Thoracic aorta (tissue), 2 donors: ENCODE measurements around the gene C3orf49. TPM values are rescaled to one million over a fixed set of nuclear protein-coding genes. Genes with fewer than 3 reads are reported as not detected.

Experiments
- ATAC-seq: fragments of 150-250 bp; one replicate; pipeline ENCODE4 v1.8.0; 2017; ENCODE audit warnings: low read depth; ENCODE audit not compliant: insufficient number of reproducible peaks, low FRiP score
- DNase-seq: peaks from one replicate; pipeline ENCODE4 v3.0.0-alpha.2; 2020; ENCODE audit warnings: low spot score
- H3K27ac ChIP-seq, 2 donors: fragments of 200-600 bp; sonication (generic); 1 replicate in 1 of 2; 2 replicates in 1 of 2; pipeline ENCODE4 v1.5.1; 2016; ENCODE audit warnings: mild to moderate bottlenecking in 2 of 2, moderate library complexity in 2 of 2
- H3K27me3 ChIP-seq: fragments of 200-600 bp; sonication (generic); replicated peaks from 2 replicates; pipeline ENCODE4 v1.6.0; 2016; ENCODE audit warnings: mild to moderate bottlenecking; ENCODE audit not compliant: insufficient read depth
- H3K36me3 ChIP-seq: fragments of 200-600 bp; sonication (generic); one replicate; pipeline ENCODE4 v1.5.1; 2016
- H3K4me1 ChIP-seq, 2 donors: fragments of 200-600 bp; sonication (generic); 1 replicate in 1 of 2; 2 replicates in 1 of 2; pipeline versions ENCODE4 v1.5.1 to v1.6.0; 2016; ENCODE audit warnings: low read depth in 2 of 2, mild to moderate bottlenecking in 1 of 2; ENCODE audit not compliant: control insufficient read depth in 1 of 2
- H3K4me3 ChIP-seq: fragments of 200-600 bp; sonication (generic); 2 replicates; pipeline ENCODE4 v1.5.1; 2016; ENCODE audit warnings: mild to moderate bottlenecking
- H3K9me3 ChIP-seq: fragments of 200-600 bp; sonication (generic); 2 replicates; pipeline ENCODE4 v1.5.1; 2016
- total RNA-seq, 2 donors: library from RNA; depleted of rRNA; stranded (reverse); fragments of >200 nt; gene quantifications; one replicate each; pipeline versions ENCODE4 v1.1.0 to v1.2.3, GENCODE V29; 2016
- TF ChIP-seq, protein P1 (sequence below): fragments of 200-600 bp; sonication (generic); IDR thresholded peaks from one replicate; pipeline ENCODE4 v1.5.1; 2019; ENCODE audit warnings: antibody characterized with exemption

C3orf49 gene
- total RNA-seq, 2 donors from 2014 or later = not detected

DNA sequence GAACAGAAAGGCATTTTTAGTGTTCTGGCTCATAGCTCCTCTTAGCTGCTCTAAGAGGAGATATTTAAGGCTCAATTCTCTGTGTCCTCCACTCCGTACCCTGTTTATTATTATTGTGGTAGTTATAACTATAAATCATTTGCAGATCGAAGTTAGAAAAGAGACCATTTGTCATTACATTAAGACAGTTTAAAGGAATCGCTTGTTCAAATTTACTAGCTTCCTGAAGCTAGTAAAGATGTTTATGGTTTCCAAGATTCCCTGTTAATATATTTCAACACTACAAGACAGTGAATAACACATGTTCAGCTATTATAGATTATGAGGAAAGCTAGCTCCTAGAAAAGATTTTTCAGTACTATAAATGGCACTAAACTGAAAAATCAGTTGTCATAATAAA is 57.2 kb downstream of the C3orf49 start:
- ATAC-seq = no peak
- Histone ChIP-seq H3K9me3 (no peaks in the 10 kb centered on the region), H3K4me3 (no peak overlapping the region), H3K4me1 (peaks cover 10 to 30% of the 10 kb centered on the region in 2 donors), H3K27me3 (no peaks in the 10 kb centered on the region), H3K36me3 (no peaks in the 10 kb centered on the region), H3K27ac (no peak overlapping the region)
- TF ChIP-seq, protein P1, sequence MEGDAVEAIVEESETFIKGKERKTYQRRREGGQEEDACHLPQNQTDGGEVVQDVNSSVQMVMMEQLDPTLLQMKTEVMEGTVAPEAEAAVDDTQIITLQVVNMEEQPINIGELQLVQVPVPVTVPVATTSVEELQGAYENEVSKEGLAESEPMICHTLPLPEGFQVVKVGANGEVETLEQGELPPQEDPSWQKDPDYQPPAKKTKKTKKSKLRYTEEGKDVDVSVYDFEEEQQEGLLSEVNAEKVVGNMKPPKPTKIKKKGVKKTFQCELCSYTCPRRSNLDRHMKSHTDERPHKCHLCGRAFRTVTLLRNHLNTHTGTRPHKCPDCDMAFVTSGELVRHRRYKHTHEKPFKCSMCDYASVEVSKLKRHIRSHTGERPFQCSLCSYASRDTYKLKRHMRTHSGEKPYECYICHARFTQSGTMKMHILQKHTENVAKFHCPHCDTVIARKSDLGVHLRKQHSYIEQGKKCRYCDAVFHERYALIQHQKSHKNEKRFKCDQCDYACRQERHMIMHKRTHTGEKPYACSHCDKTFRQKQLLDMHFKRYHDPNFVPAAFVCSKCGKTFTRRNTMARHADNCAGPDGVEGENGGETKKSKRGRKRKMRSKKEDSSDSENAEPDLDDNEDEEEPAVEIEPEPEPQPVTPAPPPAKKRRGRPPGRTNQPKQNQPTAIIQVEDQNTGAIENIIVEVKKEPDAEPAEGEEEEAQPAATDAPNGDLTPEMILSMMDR = no peak
- DNase-seq = no peak

GRCh38 chr3:63877737-63878393 is 58.8 kb downstream of the C3orf49 start:
- ATAC-seq (no peak), DNase-seq (no peak)
- H3K4me3 ChIP-seq = no peak overlapping the region
- TF ChIP-seq, protein P1 = no peak
- H3K27me3 ChIP-seq = no peaks in the 10 kb centered on the region
- no peaks in the 10 kb centered on the region for H3K36me3 ChIP-seq
- H3K4me1 ChIP-seq = peaks cover 10 to 30% of the 10 kb centered on the region in 2 donors
- no peaks in the 10 kb centered on the region for H3K9me3 ChIP-seq
- no peak overlapping the region for H3K27ac ChIP-seq

DNA sequence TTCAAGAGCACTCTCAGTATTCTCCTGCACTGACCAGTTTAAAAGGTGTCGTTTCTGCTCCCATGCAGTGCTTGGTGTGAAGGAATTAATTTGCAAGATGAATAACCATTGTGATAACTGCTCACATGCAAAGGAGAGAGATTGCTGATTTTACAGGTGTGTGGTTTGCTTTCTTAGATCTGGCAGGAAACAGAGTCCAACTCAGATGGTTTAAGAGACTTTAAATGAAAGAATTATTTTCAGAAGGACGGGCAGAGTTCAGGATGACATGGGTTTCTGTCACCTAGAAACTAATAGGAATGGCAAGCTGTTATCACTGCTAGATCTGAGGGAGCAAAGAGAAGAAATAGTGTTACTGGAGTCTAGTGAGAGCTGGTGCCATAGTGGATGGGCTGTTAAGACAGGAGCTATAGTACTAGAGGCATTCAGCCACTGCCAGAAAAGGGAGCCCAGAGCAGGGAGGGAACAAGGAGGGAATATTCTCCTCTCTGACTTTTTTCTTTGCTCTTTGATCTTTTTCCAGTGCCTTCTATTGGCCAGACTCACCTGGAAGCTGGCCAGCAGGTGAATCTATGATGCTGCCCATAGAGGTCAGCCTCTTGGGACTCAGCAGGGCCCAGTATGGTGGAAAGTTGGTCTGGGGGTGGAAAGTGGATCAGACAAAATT is 59.4 kb downstream of the C3orf49 start:
- no peaks in the 10 kb centered on the region for H3K27me3 ChIP-seq
- H3K27ac ChIP-seq = no peak overlapping the region
- DNase-seq (no peak), ATAC-seq (no peak)
- H3K4me1 ChIP-seq = peaks cover 10 to 30% of the 10 kb centered on the region in 2 donors
- H3K4me3 ChIP-seq = no peak overlapping the region
- no peaks in the 10 kb centered on the region for H3K9me3 ChIP-seq
- TF ChIP-seq, protein P1 = no peak
- H3K36me3 ChIP-seq = no peaks in the 10 kb centered on the region

DNA sequence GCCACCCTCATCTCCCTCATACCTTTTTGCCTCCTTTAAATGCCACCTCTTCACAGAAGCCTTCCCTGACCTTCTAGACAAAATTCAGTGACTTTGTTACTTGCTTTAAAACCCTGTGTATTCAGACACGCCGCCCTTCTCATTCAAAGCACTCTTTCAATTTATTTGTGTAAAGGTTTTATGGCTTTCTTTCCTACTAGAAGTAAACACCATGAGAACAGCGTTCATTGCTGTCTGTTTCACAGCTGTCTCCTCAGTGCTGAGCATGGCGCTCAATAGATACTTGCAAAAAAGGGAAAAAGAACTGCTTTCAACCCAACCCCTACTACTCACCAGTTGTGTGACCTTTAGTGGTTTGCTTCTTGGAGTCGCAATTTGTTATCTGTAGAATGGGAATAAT is 61.6 kb downstream of the C3orf49 start:
- H3K27me3 ChIP-seq = no peaks in the 10 kb centered on the region
- no peak overlapping the region for H3K27ac ChIP-seq
- no peak for DNase-seq
- TF ChIP-seq, protein P1 = no peak
- no peak overlapping the region for H3K4me3 ChIP-seq
- H3K36me3 ChIP-seq = no peaks in the 10 kb centered on the region
- no peak for ATAC-seq
- H3K4me1 ChIP-seq = peaks cover 4 to 23% of the 10 kb centered on the region in 2 donors
- H3K9me3 ChIP-seq = no peaks in the 10 kb centered on the region

GRCh38 chr3:63886858-63887257 is 67.8 kb downstream of the C3orf49 start:
- Histone ChIP-seq H3K4me3 (no peak overlapping the region), H3K27ac (no peak overlapping the region), H3K4me1 (peaks cover 13% of the 10 kb centered on the region in 2 donors), H3K27me3 (no peaks in the 10 kb centered on the region), H3K9me3 (no peaks in the 10 kb centered on the region), H3K36me3 (no peaks in the 10 kb centered on the region)
- ATAC-seq (no peak), DNase-seq (no peak)
- TF ChIP-seq, protein P1 = no peak
